AG10803 (cell line): ENCODE data around the gene MEIS1.

Experiments
- DNase-seq: peaks from one replicate; pipeline ENCODE4 v3.0.0; 2010; ENCODE audit warnings: low read depth
- H3K4me3 ChIP-seq: 2 replicates; pipeline ENCODE4 v1.5.1; 2011; ENCODE audit warnings: mild to moderate bottlenecking, low read length, control low read depth
- CTCF ChIP-seq: conservative IDR thresholded peaks from 2 replicates; pipeline ENCODE4 v1.5.1; 2011; ENCODE audit warnings: mild to moderate bottlenecking, low read length, control low read depth, inconsistent platforms

MEIS1 gene

GRCh38 chr2:66541646-66542045 lies 106.7 kb downstream of the MEIS1 start:
- TF ChIP-seq CTCF: no peak
- DNase-seq: no peak
- H3K4me3 ChIP-seq: no peak overlapping the region

GRCh38 chr2:66543257-66543767 lies 108.4 kb downstream of the MEIS1 start:
- no peak for DNase-seq
- TF ChIP-seq CTCF: no peak
- no peak overlapping the region for H3K4me3 ChIP-seq

GRCh38 chr2:66544258-66544657 lies 109.3 kb downstream of the MEIS1 start:
- no peak overlapping the region for H3K4me3 ChIP-seq
- no peak for DNase-seq
- TF ChIP-seq CTCF: no peak

GRCh38 chr2:66545258-66545657 lies 110.3 kb downstream of the MEIS1 start:
- TF ChIP-seq CTCF: no peak
- H3K4me3 ChIP-seq: no peak overlapping the region
- no peak for DNase-seq

GRCh38 chr2:66547118-66547517 lies 112.2 kb downstream of the MEIS1 start:
- peak; percentile 35 for DNase-seq
- no peak overlapping the region for H3K4me3 ChIP-seq
- no peak for TF ChIP-seq CTCF

- DNase-seq: no peak
- TF ChIP-seq CTCF: no peak
- H3K4me3 ChIP-seq: no peak overlapping the region
These were observed 113.0 kb downstream of the MEIS1 start for GRCh38 chr2:66547887-66548286.

GRCh38 chr2:66548422-66548821 lies 113.5 kb downstream of the MEIS1 start:
- TF ChIP-seq CTCF: no peak
- no peak overlapping the region for H3K4me3 ChIP-seq
- no peak for DNase-seq
